Tibial nerve (tissue), 3 donors: ENCODE data around the gene WIPF1.

Source experiments
- POLR2A ChIP-seq, 2 donors: fragments of 450-650 bp; IDR thresholded peaks; one replicate each; pipeline ENCODE4 v1.6.1; 2017; ENCODE audit warnings: antibody characterized with exemption in 2 of 2, mild to moderate bottlenecking in 2 of 2, moderate library complexity in 2 of 2
- TF ChIP-seq, protein P1 (sequence below), 5 experiments: fragments of 200-600 bp in 3 of 5; fragments of 450-650 bp in 2 of 5; sonication (generic) in 3 of 5; IDR thresholded peaks; one replicate each; pipeline ENCODE4 v1.5.1; 2016 to 2019; ENCODE audit warnings: antibody characterized with exemption in 5 of 5, mild to moderate bottlenecking in 3 of 5, moderate library complexity in 2 of 5

GRCh38 chr2:174595116-174595809 is 2.3 kb downstream of the WIPF1 start:
- TF ChIP-seq, protein P1, sequence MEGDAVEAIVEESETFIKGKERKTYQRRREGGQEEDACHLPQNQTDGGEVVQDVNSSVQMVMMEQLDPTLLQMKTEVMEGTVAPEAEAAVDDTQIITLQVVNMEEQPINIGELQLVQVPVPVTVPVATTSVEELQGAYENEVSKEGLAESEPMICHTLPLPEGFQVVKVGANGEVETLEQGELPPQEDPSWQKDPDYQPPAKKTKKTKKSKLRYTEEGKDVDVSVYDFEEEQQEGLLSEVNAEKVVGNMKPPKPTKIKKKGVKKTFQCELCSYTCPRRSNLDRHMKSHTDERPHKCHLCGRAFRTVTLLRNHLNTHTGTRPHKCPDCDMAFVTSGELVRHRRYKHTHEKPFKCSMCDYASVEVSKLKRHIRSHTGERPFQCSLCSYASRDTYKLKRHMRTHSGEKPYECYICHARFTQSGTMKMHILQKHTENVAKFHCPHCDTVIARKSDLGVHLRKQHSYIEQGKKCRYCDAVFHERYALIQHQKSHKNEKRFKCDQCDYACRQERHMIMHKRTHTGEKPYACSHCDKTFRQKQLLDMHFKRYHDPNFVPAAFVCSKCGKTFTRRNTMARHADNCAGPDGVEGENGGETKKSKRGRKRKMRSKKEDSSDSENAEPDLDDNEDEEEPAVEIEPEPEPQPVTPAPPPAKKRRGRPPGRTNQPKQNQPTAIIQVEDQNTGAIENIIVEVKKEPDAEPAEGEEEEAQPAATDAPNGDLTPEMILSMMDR (IDR thresholded peaks at IDR 0.05), result no peak
- TF ChIP-seq POLR2A (IDR thresholded peaks at IDR 0.05), result no peak
